HEK293 (cell line): ENCODE measurements around the gene ASCL4.

Experiments used
- CTCF ChIP-seq: fragments of 450-650 bp; formaldehyde crosslinking; IDR thresholded peaks from 2 replicates; pipeline ENCODE4 v1.5.1; 2016; ENCODE audit warnings: missing biosample characterization, missing genetic modification characterization
- MZF1 ChIP-seq: fragments of 450-650 bp; formaldehyde crosslinking; IDR thresholded peaks from 2 replicates; pipeline ENCODE4 v1.5.1; 2017; ENCODE audit warnings: missing biosample characterization, missing genetic modification characterization, borderline replicate concordance
- TCF7L2 ChIP-seq: IDR thresholded peaks from 2 replicates; pipeline ENCODE4 v1.6.1; 2011; ENCODE audit warnings: low read depth, mild to moderate bottlenecking, inconsistent platforms, low read length, moderate library complexity, borderline replicate concordance
- ZNF138 ChIP-seq: fragments of 450-650 bp; formaldehyde crosslinking; IDR thresholded peaks from 2 replicates; pipeline ENCODE4 v1.5.1; 2016; ENCODE audit warnings: missing biosample characterization, missing genetic modification characterization, borderline replicate concordance
- ZNF423 ChIP-seq: fragments of 450-650 bp; formaldehyde crosslinking; IDR thresholded peaks from 2 replicates; pipeline ENCODE4 v1.5.1; 2016; ENCODE audit warnings: missing biosample characterization, missing genetic modification characterization
- ZNF449 ChIP-seq: fragments of 450-650 bp; formaldehyde crosslinking; IDR thresholded peaks from 2 replicates; pipeline ENCODE4 v1.5.1; 2017; ENCODE audit warnings: missing biosample characterization, mild to moderate bottlenecking, missing genetic modification characterization, moderate library complexity
- ZNF639 ChIP-seq: fragments of 450-650 bp; formaldehyde crosslinking; IDR thresholded peaks from 2 replicates; pipeline ENCODE4 v1.5.1; 2016; ENCODE audit warnings: missing biosample characterization, missing genetic modification characterization
- ZNF776 ChIP-seq: fragments of 450-650 bp; formaldehyde crosslinking; IDR thresholded peaks from 2 replicates; pipeline ENCODE4 v1.5.0; 2017; ENCODE audit warnings: missing biosample characterization, missing genetic modification characterization, borderline replicate concordance
- ZSCAN18 ChIP-seq: fragments of 450-650 bp; formaldehyde crosslinking; IDR thresholded peaks from 2 replicates; pipeline ENCODE4 v1.5.1; 2016; ENCODE audit warnings: missing biosample characterization, missing genetic modification characterization

- no peak for TF ChIP-seq CTCF (tag by site-specific recombination)
- TF ChIP-seq ZNF639 (tag by site-specific recombination): no peak
- no peak for TF ChIP-seq TCF7L2
- no peak for TF ChIP-seq ZNF423
- TF ChIP-seq ZNF449 (tag by site-specific recombination): no peak
- TF ChIP-seq MZF1 (tag by site-specific recombination): no peak
- no peak for TF ChIP-seq ZSCAN18 (tag by site-specific recombination)
- no peak for TF ChIP-seq ZNF138
- TF ChIP-seq ZNF776 (tag by site-specific recombination): no peak
Observed at GRCh38 chr12:107788281-107788680, 13.8 kb downstream of the ASCL4 start.
